PC-9 (cell line): ENCODE results near the gene KDM6A.
"Not testable (repeated sequence)": the region's sequence is repeated elsewhere in the genome, so short reads cannot be mapped to it uniquely, and the experiment has no call there.

Experiments used
- EZH2 ChIP-seq: fragments of 200-600 bp; sonication (generic); IDR thresholded peaks from 2 replicates; pipeline ENCODE4 v1.8.0; 2017; ENCODE audit warnings: antibody characterized with exemption, low read depth
- TF ChIP-seq, protein P1 (sequence below): fragments of 200-600 bp; sonication (generic); conservative IDR thresholded peaks from 2 replicates; pipeline ENCODE4 v1.6.1; 2017; ENCODE audit warnings: mixed run types, antibody characterized with exemption, mild to moderate bottlenecking, moderate library complexity

DNA sequence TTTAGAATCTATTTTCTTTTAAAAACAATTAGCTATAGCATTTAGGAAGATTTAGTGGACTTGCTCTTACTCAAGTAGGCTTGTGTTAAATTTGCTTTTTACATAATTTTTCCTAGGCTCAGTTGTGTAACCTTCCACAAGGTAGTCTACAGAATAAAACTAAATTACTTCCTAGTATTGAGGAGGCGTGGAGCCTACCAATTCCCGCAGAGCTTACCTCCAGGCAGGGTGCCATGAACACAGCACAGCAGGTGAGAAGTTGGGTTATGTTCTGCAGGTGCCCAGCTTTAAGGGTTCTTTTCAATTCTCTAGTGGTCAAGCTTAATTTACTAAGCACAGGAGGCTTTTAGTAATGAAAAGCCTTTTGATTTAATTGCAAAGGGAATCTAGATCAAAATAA, 186.9 kb downstream of the KDM6A start:
- TF ChIP-seq, protein P1, sequence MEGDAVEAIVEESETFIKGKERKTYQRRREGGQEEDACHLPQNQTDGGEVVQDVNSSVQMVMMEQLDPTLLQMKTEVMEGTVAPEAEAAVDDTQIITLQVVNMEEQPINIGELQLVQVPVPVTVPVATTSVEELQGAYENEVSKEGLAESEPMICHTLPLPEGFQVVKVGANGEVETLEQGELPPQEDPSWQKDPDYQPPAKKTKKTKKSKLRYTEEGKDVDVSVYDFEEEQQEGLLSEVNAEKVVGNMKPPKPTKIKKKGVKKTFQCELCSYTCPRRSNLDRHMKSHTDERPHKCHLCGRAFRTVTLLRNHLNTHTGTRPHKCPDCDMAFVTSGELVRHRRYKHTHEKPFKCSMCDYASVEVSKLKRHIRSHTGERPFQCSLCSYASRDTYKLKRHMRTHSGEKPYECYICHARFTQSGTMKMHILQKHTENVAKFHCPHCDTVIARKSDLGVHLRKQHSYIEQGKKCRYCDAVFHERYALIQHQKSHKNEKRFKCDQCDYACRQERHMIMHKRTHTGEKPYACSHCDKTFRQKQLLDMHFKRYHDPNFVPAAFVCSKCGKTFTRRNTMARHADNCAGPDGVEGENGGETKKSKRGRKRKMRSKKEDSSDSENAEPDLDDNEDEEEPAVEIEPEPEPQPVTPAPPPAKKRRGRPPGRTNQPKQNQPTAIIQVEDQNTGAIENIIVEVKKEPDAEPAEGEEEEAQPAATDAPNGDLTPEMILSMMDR: not testable (repeated sequence)
- TF ChIP-seq EZH2: not testable (repeated sequence)
